ENCODE data around the gene CPLX3.

Gene CPLX3

DNA sequence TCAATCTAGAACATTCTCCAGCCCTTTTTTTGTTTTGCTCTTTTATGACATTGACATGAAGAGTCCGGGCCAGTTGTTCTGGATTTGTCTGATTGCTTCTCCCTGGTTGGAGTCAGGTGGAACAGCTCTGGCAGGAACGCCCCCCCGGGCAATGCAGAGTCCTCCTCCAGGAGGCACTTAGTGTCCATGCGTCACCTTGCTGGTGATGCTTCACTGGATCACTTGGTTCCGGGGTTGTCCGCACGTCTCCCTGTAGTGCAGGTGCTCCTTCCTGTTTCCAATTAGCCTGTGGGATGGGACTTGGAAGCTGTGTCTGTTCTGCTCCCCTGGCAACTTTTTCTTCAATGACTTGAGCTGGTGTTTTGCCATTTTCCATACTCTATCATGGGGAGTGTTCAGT lies 34.8 kb upstream of the CPLX3 start:
- DNase-seq (ENCODE audit: extremely low spot score) = no peak
- TF ChIP-seq, protein P1, sequence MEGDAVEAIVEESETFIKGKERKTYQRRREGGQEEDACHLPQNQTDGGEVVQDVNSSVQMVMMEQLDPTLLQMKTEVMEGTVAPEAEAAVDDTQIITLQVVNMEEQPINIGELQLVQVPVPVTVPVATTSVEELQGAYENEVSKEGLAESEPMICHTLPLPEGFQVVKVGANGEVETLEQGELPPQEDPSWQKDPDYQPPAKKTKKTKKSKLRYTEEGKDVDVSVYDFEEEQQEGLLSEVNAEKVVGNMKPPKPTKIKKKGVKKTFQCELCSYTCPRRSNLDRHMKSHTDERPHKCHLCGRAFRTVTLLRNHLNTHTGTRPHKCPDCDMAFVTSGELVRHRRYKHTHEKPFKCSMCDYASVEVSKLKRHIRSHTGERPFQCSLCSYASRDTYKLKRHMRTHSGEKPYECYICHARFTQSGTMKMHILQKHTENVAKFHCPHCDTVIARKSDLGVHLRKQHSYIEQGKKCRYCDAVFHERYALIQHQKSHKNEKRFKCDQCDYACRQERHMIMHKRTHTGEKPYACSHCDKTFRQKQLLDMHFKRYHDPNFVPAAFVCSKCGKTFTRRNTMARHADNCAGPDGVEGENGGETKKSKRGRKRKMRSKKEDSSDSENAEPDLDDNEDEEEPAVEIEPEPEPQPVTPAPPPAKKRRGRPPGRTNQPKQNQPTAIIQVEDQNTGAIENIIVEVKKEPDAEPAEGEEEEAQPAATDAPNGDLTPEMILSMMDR (IDR thresholded peaks at IDR 0.05; ENCODE audit: control extremely low read depth, extremely low read depth, low read depth, missing control alignments) = no peak
- ChIA-PET CTCF (interaction anchor here (1.2 to 35.2 kb wide), 7 partner anchors 8 to 220 kb away, joined by 3 to 1226 read pairs (median 15); partner anchors contain the start of genes CSK and ULK3), POLR2A (interaction anchor here (0.6 kb wide), 1 partner anchor 24 kb away, joined by 3 read pairs; no protein-coding TSS in a partner anchor)

DNA sequence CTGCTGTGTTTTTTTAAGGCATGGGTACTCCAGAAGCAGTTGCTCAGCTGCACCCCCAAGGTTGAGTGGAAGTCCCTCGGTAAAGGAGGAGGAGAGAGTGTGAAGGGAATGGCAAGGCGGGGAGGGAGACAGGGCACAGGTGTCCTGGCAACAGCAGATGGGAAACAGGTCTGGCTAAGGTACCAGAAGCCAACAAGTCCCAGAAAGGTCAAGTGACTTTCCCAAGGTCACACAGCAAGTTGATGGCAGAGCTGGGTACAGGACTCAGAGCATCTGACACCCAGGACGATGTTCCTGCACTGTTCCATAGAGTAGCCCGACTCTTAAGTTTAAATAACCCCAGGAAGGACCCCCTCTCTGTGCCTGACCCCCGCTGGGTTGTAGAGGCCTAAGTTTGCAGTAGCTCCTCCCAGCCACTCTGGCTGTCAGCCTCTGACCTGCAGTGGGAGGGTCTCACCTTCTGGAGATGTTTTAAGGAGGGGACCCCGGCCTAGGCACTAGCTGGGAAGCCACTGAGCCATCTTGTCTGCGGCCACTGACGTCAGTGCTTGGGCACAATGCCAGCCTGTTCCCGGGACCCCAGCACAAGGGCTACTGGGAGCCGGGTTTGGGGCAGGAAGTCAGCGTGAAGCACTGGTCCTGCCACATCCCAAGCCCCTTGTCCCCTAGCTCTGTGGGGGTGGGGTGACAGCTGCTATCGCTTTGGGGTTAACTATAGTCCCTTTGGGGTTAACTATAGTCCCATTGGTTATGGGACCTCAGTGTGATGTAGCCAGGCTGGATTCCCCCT lies 34.0 kb upstream of the CPLX3 start:
- no peak for DNase-seq (ENCODE audit: extremely low spot score)
- TF ChIP-seq, protein P1 (IDR thresholded peaks at IDR 0.05; ENCODE audit: control extremely low read depth, extremely low read depth, low read depth, missing control alignments) = no peak
- CTCF ChIA-PET = interaction anchor here (1.1 to 35.2 kb wide), 15 partner anchors 7 to 246 kb away, joined by 3 to 1226 read pairs (median 9); partner anchors contain the start of genes CPLX3, CSK and ULK3
- POLR2A ChIA-PET = interaction anchor here (1.2 kb wide), 1 partner anchor 77 kb away, joined by 7 read pairs; no protein-coding TSS in a partner anchor

DNA sequence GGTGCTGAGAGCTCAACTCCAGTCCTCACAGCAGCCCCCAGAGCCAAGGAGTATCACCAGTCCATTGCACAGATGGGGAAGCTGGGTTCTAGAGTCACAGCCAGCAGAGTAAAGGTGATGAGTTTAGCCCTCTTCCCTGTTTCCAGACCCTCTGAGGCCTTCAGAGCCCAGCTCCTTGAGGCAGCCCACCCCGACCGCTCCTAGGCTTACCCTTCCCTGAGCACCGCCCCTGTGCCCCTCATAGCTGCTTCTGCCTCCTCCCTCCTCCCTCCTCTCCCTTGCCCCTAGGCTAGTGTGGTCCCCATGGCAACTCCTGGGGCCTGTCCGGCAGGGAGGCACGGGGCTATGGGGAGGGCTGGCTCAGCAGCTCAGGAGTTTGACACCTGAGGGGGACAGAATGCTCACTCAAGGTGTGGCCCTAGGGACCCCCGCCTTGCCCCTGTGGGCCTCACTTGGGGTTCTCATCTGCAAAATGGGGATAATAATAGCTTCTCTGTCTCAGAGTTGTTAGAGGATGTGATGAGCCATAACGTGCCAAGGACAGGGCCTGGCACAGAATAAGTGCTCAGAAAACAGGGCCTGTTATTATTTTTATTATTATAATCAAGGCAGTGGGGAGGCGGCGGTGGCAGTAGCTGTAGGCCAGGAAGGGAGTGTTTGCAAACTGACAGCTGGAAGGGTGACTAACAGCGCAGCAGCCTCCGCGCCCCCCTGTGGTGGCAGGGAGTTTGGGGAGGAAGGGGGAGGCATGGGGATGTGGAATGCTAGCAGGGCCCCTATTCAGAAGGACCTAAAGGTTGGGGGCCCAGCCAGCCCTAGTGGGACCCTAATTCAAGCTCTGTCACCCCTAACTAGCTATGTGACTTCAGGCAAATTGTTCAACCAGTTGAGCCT lies 33.0 kb upstream of the CPLX3 start:
- ChIA-PET POLR2A (interaction anchor here (0.8 to 1.2 kb wide), 2 partner anchors 18 to 76 kb away, joined by 3 to 7 read pairs; no protein-coding TSS in a partner anchor), CTCF (interaction anchor here (1.0 to 35.2 kb wide), 19 partner anchors 6 to 409 kb away, joined by 3 to 1226 read pairs (median 7); partner anchors contain the start of genes CPLX3, CSK and ULK3)
- DNase-seq (ENCODE audit: extremely low spot score) = no peak
- TF ChIP-seq, protein P1 (IDR thresholded peaks at IDR 0.05; ENCODE audit: control extremely low read depth, extremely low read depth, low read depth, missing control alignments) = peak; percentile 63

DNA sequence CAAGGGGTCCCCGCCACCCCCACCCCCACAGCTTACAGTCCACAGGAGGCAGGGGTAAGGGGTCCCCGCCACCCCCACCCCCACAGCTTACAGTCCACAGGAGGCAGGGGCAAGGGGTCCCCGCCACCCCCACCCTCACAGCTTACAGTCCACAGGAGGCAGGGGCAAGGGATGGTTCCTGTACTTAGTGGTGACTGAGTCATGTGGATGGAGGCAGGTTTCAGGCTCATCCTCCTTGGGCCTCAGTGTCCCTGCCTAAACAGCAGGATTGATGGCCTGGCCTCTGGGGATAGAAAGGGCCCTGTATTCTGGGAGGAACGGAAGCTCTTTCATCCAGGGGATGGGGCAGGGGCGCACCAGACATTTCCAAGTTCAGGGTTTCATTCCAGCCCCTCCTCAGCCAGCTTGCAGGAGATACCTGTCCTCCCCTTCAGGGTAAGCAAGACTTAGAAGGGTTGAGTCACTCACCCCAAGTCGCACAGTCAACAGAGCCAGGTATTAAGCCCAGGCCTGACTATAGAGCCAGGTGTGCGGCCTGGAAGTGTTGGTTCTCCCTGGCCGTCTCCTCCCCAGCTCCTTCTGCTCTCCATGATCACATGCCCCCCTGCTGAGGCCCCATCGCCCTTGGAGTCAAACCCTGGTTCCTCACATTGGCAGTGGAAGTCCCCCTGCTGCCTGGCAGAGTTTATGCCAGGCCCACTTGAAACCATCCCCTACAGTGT lies 32.0 kb upstream of the CPLX3 start:
- no peak for DNase-seq (ENCODE audit: extremely low spot score)
- CTCF ChIA-PET = interaction anchor here (1.0 to 35.2 kb wide), 17 partner anchors 5 to 410 kb away, joined by 3 to 1226 read pairs (median 9); partner anchors contain the start of genes CPLX3 and CSK
- TF ChIP-seq, protein P1 (IDR thresholded peaks at IDR 0.05; ENCODE audit: control extremely low read depth, extremely low read depth, low read depth, missing control alignments) = no peak
- POLR2A ChIA-PET = interaction anchor here (0.8 kb wide), 1 partner anchor 19 kb away, joined by 3 read pairs; no protein-coding TSS in a partner anchor

DNA sequence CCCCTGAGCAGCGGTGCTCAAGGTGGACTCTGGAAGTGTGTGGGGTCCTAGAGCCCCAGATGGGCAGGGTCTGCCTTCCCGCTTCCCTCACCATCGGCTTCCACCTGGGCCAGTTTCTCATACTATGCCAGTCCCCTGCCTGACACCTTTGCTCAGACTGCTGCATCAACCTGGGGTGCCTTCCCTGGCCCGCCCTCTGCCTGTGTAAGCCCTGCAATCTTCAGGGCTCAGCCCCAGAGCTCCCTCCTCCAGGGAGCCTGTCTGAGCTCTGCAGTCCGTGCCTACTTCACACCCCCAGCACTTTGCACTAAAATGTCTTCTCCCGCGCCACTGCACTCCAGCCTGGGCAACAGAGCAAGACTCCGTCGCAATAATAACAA lies 31.5 kb upstream of the CPLX3 start:
- TF ChIP-seq, protein P1 (IDR thresholded peaks at IDR 0.05; ENCODE audit: control extremely low read depth, extremely low read depth, low read depth, missing control alignments) = no peak
- POLR2A ChIA-PET = no interaction called here
- no peak for DNase-seq (ENCODE audit: extremely low spot score)
- CTCF ChIA-PET = interaction anchor here (1.2 to 35.2 kb wide), 10 partner anchors 5 to 161 kb away, joined by 3 to 1226 read pairs (median 10); partner anchors contain the start of genes CPLX3 and CSK
